ENCODE measurements around the gene AGAP1.

DNA sequence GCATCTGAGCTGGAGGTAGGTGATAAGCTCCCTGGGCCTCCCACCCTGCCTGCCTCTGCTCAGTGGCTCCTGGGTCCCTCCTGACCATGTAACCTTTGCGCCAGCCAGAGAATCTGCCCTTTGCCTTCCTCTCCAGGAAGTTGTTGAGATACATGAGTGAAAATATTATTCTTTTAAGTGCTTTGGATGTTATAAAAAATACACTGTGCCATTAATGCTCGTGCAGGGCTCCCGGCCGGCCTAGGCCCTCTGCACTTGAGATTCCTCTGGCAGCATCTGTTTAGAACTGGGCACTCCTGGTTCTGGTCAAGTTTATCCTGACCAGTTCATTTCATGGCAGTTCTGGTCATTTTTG, 18.8 kb downstream of the AGAP1 start:
- no peak for TF ChIP-seq EZH2 (IDR thresholded peaks at IDR 0.05)
- TF ChIP-seq, protein P1, sequence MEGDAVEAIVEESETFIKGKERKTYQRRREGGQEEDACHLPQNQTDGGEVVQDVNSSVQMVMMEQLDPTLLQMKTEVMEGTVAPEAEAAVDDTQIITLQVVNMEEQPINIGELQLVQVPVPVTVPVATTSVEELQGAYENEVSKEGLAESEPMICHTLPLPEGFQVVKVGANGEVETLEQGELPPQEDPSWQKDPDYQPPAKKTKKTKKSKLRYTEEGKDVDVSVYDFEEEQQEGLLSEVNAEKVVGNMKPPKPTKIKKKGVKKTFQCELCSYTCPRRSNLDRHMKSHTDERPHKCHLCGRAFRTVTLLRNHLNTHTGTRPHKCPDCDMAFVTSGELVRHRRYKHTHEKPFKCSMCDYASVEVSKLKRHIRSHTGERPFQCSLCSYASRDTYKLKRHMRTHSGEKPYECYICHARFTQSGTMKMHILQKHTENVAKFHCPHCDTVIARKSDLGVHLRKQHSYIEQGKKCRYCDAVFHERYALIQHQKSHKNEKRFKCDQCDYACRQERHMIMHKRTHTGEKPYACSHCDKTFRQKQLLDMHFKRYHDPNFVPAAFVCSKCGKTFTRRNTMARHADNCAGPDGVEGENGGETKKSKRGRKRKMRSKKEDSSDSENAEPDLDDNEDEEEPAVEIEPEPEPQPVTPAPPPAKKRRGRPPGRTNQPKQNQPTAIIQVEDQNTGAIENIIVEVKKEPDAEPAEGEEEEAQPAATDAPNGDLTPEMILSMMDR (IDR thresholded peaks at IDR 0.05): no peak

All from neural progenitor cell (in vitro differentiated cells).